A673 (cell line): ENCODE results near the gene STPG2. TPM values are rescaled to one million over a fixed set of nuclear protein-coding genes. Genes with fewer than 3 reads are reported as not detected.

Source experiments
- BruUV-seq: library from RNA; stranded (reverse); fragments of 400-500 nt; replicated peaks from 2 replicates; lab custom pipeline; 2021; lab: Mats Ljungman, UMichigan
- CTCF ChIA-PET: fragments of 300-600 bp; sonication (Branson Sonifier 250); formaldehyde crosslinking; loops from one replicate; lab custom pipeline; 2022; ENCODE audit warnings: antibody characterized with exemption; lab: Charles Lee
- POLR2A ChIA-PET: fragments of 300-600 bp; sonication (Branson Sonifier 250); formaldehyde crosslinking; loops from one replicate; lab custom pipeline; 2022; ENCODE audit warnings: antibody characterized with exemption; ENCODE audit not compliant: low non-redundant PET; lab: Charles Lee
- DNase-seq: peaks from one replicate; pipeline ENCODE4 v3.0.0-alpha.2; 2015; ENCODE audit warnings: low spot score
- H3K27ac ChIP-seq: fragments of 200-600 bp; sonication (generic); 2 replicates; pipeline ENCODE4 v1.5.1; 2016; ENCODE audit warnings: mixed run types, low read depth, mild to moderate bottlenecking, mixed read lengths, antibody characterized with exemption, low read length; ENCODE audit not compliant: poor library complexity, severe bottlenecking
- H3K27me3 ChIP-seq: fragments of 200-600 bp; sonication (generic); replicated peaks from 2 replicates; pipeline ENCODE4 v1.6.1; 2017; ENCODE audit warnings: mixed run types, low read depth, mild to moderate bottlenecking, mixed read lengths, antibody characterized with exemption, low read length; ENCODE audit not compliant: insufficient read depth, poor library complexity
- H3K36me3 ChIP-seq: fragments of 200-600 bp; sonication (generic); 2 replicates; pipeline ENCODE4 v1.6.1; 2016; ENCODE audit warnings: mixed run types, mild to moderate bottlenecking, mixed read lengths, antibody characterized with exemption, low read length; ENCODE audit not compliant: insufficient read depth, poor library complexity, severe bottlenecking
- H3K4me1 ChIP-seq: fragments of 200-600 bp; sonication (generic); 2 replicates; pipeline ENCODE4 v1.6.1; 2017; ENCODE audit warnings: mixed run types, mild to moderate bottlenecking, mixed read lengths, antibody characterized with exemption, low read length; ENCODE audit not compliant: insufficient read depth, poor library complexity, severe bottlenecking
- H3K4me3 ChIP-seq: fragments of 200-600 bp; sonication (generic); 2 replicates; pipeline ENCODE4 v1.5.1; 2016; ENCODE audit warnings: low read depth, mixed run types, mild to moderate bottlenecking, mixed read lengths, low read length; ENCODE audit not compliant: poor library complexity, severe bottlenecking
- H3K9me3 ChIP-seq: fragments of 200-600 bp; sonication (generic); 2 replicates; pipeline ENCODE4 v1.6.1; 2016; ENCODE audit warnings: mixed run types, low read depth, mild to moderate bottlenecking, mixed read lengths, antibody characterized with exemption, low read length; ENCODE audit not compliant: poor library complexity, severe bottlenecking
- EZH2 ChIP-seq: fragments of 200-600 bp; sonication (generic); IDR thresholded peaks from 2 replicates; pipeline ENCODE4 v1.6.1; 2017; ENCODE audit warnings: borderline replicate concordance, low read depth, mild to moderate bottlenecking, mixed read lengths, antibody characterized with exemption, low read length; ENCODE audit not compliant: poor library complexity, severe bottlenecking
- intact Hi-C: fragments of 100-400 bp; cut with micrococcal nuclease; formaldehyde crosslinking; loops from one replicate; pipeline ENCODE4 v1.10.0; 2022; ENCODE audit not compliant: unreplicated experiment
- total RNA-seq: library from RNA; stranded (reverse); gene quantifications from 2 replicates; pipeline ENCODE4 v1.2.3, GENCODE V29; 2021
- TF ChIP-seq, protein P1 (sequence below): fragments of 300-800, 200-600 bp; sonication (generic); conservative IDR thresholded peaks from 2 replicates; pipeline ENCODE4 v1.5.1; 2017; ENCODE audit warnings: low read depth, mild to moderate bottlenecking, antibody characterized with exemption, low read length, moderate library complexity, mixed read lengths

STPG2 gene
- total RNA-seq, 1 experiment from 2014 or later, result not detected

DNA sequence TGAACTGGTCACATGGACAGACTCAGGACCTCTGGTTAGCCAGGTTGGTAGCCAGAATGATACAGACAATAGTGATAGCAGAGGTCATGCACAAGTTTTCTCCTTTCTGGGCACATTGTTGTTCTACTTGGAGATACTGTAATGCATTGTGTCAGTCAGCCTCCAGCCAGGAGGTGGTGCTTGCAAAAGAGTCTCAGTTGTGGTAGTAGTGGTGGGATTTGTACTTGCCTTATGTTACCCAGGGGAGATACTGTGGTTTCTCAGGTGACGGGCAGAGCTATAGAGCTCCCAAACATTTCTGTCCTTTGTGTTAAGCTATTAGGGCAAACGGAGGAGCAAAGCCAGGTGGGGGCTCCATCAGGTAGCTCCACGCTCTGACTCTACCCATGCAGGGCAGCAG lies 190.5 kb downstream of the STPG2 start:
- no TSS peak for BruUV-seq

DNA sequence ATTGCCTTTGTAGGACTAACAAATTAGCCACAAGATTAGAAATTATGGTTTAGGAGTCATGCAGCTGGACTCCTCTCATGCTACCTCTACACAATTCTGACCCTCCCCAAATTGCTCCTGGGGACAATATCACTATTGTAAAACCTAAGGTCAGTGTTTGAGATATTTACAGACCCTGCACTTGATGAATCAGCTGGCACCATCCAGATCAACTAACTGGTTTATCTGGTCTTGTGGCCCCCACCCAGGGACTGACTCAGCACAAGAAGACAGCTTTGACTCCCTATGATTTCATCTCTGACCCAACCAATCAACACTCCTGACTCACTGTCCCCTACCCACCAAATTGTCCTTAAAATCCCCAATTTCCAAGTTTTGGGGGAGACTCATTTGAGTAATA lies 192.4 kb downstream of the STPG2 start:
- ChIA-PET POLR2A (no interaction called here), CTCF (no interaction called here)
- peaks cover 9% of the 10 kb centered on the region for H3K9me3 ChIP-seq
- no peaks in the 10 kb centered on the region for H3K4me1 ChIP-seq
- H3K27me3 ChIP-seq, result no peaks in the 10 kb centered on the region
- no peak overlapping the region for H3K4me3 ChIP-seq
- no peak overlapping the region for H3K27ac ChIP-seq
- DNase-seq, result no peak
- no peaks in the 10 kb centered on the region for H3K36me3 ChIP-seq
- BruUV-seq, result no TSS peak
- intact Hi-C loops, result no loop called here
- TF ChIP-seq EZH2, result no peak

More for the DNA sequence above, 190.5 kb downstream of the STPG2 start:
- Histone ChIP-seq H3K36me3 (no peaks in the 10 kb centered on the region), H3K27ac (no peak overlapping the region), H3K4me3 (no peak overlapping the region), H3K9me3 (peaks cover 9% of the 10 kb centered on the region), H3K27me3 (no peaks in the 10 kb centered on the region), H3K4me1 (no peaks in the 10 kb centered on the region)
- CTCF ChIA-PET, result no interaction called here
- no peak for DNase-seq
- TF ChIP-seq, protein P1, sequence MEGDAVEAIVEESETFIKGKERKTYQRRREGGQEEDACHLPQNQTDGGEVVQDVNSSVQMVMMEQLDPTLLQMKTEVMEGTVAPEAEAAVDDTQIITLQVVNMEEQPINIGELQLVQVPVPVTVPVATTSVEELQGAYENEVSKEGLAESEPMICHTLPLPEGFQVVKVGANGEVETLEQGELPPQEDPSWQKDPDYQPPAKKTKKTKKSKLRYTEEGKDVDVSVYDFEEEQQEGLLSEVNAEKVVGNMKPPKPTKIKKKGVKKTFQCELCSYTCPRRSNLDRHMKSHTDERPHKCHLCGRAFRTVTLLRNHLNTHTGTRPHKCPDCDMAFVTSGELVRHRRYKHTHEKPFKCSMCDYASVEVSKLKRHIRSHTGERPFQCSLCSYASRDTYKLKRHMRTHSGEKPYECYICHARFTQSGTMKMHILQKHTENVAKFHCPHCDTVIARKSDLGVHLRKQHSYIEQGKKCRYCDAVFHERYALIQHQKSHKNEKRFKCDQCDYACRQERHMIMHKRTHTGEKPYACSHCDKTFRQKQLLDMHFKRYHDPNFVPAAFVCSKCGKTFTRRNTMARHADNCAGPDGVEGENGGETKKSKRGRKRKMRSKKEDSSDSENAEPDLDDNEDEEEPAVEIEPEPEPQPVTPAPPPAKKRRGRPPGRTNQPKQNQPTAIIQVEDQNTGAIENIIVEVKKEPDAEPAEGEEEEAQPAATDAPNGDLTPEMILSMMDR, result no peak
- no peak for TF ChIP-seq EZH2
- intact Hi-C loops, result no loop called here
- POLR2A ChIA-PET, result no interaction called here

DNA sequence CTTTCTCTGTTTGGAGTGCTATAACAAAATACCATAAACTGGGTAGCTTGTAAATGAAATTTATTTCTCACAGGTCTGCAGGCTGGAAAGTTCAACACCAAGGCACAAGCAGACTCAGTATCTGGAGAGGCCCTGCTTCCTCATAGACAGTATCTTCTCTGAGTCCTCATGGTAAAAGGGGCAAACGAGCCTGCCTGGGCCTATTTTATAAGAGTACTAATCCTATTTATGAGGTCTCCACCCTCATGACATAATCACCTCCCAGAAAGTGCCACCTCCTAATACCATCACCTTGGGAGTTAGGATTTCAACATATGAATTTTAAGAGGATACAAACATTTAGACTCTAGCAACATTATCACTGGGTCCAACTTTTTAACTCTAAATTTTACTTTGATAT lies 200.3 kb downstream of the STPG2 start:
- no peak for DNase-seq
- H3K27me3 ChIP-seq, result no peaks in the 10 kb centered on the region
- no peaks in the 10 kb centered on the region for H3K4me1 ChIP-seq
- no peak overlapping the region for H3K27ac ChIP-seq
- intact Hi-C loops, result no loop called here
- TF ChIP-seq EZH2, result no peak
- TF ChIP-seq, protein P1, result no peak
- no TSS peak for BruUV-seq
- no peaks in the 10 kb centered on the region for H3K36me3 ChIP-seq
- H3K9me3 ChIP-seq, result peaks cover 3% of the 10 kb centered on the region
- CTCF ChIA-PET, result no interaction called here
- H3K4me3 ChIP-seq, result no peak overlapping the region
- POLR2A ChIA-PET, result no interaction called here

DNA sequence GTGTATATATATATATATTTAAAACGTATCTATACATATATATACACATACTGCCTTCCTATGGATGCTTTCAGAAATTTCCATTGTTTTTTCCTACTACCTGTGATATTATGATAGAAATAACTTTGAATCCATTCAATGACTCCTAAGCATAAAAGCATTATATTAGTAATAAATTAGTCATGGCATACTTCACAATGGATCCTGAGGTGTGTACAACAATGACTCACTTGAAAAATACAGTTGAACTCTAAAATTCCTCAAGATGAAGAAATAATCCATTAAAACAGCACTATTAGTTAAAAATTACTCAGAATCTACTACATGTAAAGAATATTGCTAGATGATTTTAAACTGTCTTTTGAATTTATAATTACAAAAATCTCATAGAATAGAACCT lies 201.1 kb downstream of the STPG2 start:
- TF ChIP-seq EZH2, result no peak
- TF ChIP-seq, protein P1, result no peak
- POLR2A ChIA-PET, result no interaction called here
- CTCF ChIA-PET, result no interaction called here
- H3K9me3 ChIP-seq, result peaks cover 3% of the 10 kb centered on the region
- no peaks in the 10 kb centered on the region for H3K4me1 ChIP-seq
- BruUV-seq, result no TSS peak
- H3K27me3 ChIP-seq, result no peaks in the 10 kb centered on the region
- no peak for DNase-seq
- intact Hi-C loops, result no loop called here
- no peak overlapping the region for H3K4me3 ChIP-seq
- H3K27ac ChIP-seq, result no peak overlapping the region
- H3K36me3 ChIP-seq, result no peaks in the 10 kb centered on the region
